Omental fat pad (tissue), 4 donors: ENCODE data around the gene FGF18. TPM values are rescaled to one million over a fixed set of nuclear protein-coding genes. Genes with fewer than 3 reads are reported as not detected.
A peak's percentile ranks its signal among the peaks of the same experiment; 100 is the strongest.

Experiments
- ATAC-seq: fragments of 150-250 bp; one replicate; pipeline ENCODE4 v1.9.1; 2016; ENCODE audit warnings: mild to moderate bottlenecking, moderate library complexity; ENCODE audit not compliant: low FRiP score
- DNase-seq: peaks from one replicate; pipeline ENCODE4 v3.0.0-alpha.2; 2019; ENCODE audit warnings: low spot score
- total RNA-seq, 4 donors: library from RNA; depleted of rRNA; stranded (reverse); fragments of >200 nt; gene quantifications; one replicate each; pipeline ENCODE4 v1.1.0, GENCODE V29; 2016
- TF ChIP-seq, protein P1 (sequence below), 3 donors: fragments of 450-650 bp; IDR thresholded peaks; one replicate each; pipeline ENCODE4 v1.5.1; 2016 to 2017; ENCODE audit warnings: antibody characterized with exemption in 3 of 3, mild to moderate bottlenecking in 3 of 3, moderate library complexity in 2 of 3

Gene FGF18
- total RNA-seq, 4 donors from 2014 or later = 0.79 to 7.5 (median 2.1) TPM

DNA sequence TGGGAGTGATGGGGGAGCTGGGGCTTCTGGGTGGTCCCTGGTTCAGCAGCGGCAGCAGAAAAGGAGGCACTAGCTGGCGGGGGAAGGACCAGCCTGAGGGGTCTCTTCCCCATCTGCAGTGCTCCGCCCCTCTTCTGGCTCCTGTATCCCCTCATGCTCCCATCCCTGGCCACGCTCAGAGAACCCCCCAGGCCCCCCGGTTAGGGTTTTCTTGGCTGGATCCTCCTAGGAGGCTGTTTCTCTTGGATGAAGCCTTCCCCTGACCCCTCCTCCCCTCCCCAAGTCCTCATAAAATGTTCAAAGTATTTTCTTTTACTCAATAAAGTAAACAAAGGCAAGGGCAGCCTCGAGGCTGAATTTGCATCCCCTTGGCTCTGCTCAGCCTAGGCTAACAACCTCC, 60.8 kb downstream of the FGF18 start:
- DNase-seq (no peak), ATAC-seq (no peak)
- TF ChIP-seq, protein P1, sequence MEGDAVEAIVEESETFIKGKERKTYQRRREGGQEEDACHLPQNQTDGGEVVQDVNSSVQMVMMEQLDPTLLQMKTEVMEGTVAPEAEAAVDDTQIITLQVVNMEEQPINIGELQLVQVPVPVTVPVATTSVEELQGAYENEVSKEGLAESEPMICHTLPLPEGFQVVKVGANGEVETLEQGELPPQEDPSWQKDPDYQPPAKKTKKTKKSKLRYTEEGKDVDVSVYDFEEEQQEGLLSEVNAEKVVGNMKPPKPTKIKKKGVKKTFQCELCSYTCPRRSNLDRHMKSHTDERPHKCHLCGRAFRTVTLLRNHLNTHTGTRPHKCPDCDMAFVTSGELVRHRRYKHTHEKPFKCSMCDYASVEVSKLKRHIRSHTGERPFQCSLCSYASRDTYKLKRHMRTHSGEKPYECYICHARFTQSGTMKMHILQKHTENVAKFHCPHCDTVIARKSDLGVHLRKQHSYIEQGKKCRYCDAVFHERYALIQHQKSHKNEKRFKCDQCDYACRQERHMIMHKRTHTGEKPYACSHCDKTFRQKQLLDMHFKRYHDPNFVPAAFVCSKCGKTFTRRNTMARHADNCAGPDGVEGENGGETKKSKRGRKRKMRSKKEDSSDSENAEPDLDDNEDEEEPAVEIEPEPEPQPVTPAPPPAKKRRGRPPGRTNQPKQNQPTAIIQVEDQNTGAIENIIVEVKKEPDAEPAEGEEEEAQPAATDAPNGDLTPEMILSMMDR (IDR thresholded peaks at IDR 0.05) = no peak

GRCh38 chr5:171481571-171482433, 62.4 kb downstream of the FGF18 start:
- no peak for DNase-seq
- TF ChIP-seq, protein P1 (IDR thresholded peaks at IDR 0.05) = no peak
- ATAC-seq = no peak

- ATAC-seq = no peak
- TF ChIP-seq, protein P1 (IDR thresholded peaks at IDR 0.05) = no peak
- DNase-seq = no peak
Observed at GRCh38 chr5:171482434-171482730, 62.9 kb downstream of the FGF18 start.

DNA sequence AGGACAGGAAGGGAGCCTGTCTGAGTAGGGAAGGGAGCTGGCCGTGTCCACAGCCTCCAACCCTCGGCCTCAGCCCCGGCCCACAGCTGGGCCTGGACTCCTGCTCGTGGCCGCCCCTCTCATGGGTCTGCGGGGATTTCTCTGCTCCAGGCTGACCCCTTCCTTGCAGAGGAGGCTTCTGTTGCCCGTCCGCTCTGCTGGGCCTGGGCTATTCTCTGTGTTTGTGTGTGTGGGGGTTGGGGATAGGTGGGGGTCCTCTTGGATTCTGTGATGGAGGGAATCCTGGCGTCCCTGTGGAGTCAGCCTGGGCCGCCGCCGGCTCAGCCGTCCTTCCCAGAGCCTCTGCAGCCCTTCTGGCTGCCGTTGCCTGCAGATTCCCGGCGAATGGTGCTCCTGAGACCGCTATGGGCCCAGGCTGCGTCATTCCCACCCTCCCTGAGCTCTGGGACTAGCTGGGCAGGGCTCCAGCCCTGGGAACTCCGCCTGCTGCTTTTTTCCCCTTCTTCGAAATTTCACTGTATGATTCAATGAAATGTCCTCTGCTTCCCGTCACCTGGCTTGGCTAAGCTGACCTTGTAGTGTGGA, 64.2 kb downstream of the FGF18 start:
- DNase-seq = no peak
- TF ChIP-seq, protein P1 (IDR thresholded peaks at IDR 0.05) = no peak

GRCh38 chr5:171484460-171484899, 65.0 kb downstream of the FGF18 start:
- DNase-seq (peak; percentile 49), ATAC-seq (no peak)
- TF ChIP-seq, protein P1 (IDR thresholded peaks at IDR 0.05) = no peak

More for the DNA sequence above, 64.2 kb downstream of the FGF18 start:
- ATAC-seq = peak; percentile 66

- no peak for DNase-seq
- no peak for ATAC-seq
- TF ChIP-seq, protein P1 (IDR thresholded peaks at IDR 0.05) = no peak
Observed at GRCh38 chr5:171485668-171486067, 66.2 kb downstream of the FGF18 start.

DNA sequence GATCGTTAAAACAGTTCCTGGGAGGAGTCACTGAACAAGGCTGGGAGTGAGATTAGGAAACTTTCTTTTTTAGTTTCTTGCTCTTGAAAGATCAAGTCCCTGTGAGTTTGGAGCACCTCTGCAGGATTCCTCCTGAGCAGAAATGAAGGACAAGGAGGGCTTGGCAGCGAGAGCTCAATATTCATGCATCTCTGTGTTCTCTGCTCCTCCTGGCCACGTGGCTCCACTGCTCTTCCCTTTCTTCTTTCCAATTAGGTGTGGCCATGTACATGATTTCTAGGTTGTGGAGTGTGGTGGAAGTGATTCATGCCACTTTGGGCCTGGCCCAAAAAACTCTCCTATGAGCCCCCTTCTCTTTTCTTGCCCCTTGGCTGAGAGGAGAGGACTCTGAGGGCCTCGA, 67.2 kb downstream of the FGF18 start:
- no peak for DNase-seq
- no peak for ATAC-seq
- TF ChIP-seq, protein P1 (IDR thresholded peaks at IDR 0.05) = no peak
